Endothelial cell of umbilical vein (primary cell): Measurements from ENCODE around the gene ZNF780A. TPM values are rescaled to one million over a fixed set of nuclear protein-coding genes. Genes with fewer than 3 reads are reported as not detected.

Source experiments
- BruUV-seq: library from RNA; stranded (reverse); fragments of 400-500 nt; replicated peaks from 2 replicates; lab custom pipeline; 2021; lab: Mats Ljungman, UMichigan
- CTCF ChIA-PET: fragments of 300-600, 350-600 bp; sonication (Branson Sonifier 250); formaldehyde crosslinking; loops from one replicate; lab custom pipeline; 2021; ENCODE audit warnings: antibody characterized with exemption, inconsistent platforms; lab: Charles Lee
- POLR2A ChIA-PET: fragments of 300-600, 350-600 bp; sonication (Branson Sonifier 250); formaldehyde crosslinking; loops from one replicate; lab custom pipeline; 2021; ENCODE audit warnings: antibody characterized with exemption, inconsistent platforms; lab: Charles Lee
- DNase-seq: peaks from one replicate; pipeline ENCODE4 v3.0.0-alpha.2; 2011; ENCODE audit warnings: low read depth, low spot score
- FAIRE-seq: peaks from 2 replicates; lab custom pipeline; 2011; peaks lifted over from hg19 to GRCh38; lab: Jason Lieb, UNC
- H2AFZ ChIP-seq: 2 replicates; pipeline ENCODE4 v1.6.0; 2012; ENCODE audit warnings: low read depth, low read length, control low read depth, inconsistent platforms
- H3K27ac ChIP-seq: 2 replicates; pipeline ENCODE4 v1.5.1; 2011; ENCODE audit warnings: low read depth, mild to moderate bottlenecking, control low read depth, low read length, moderate library complexity; ENCODE audit not compliant: insufficient read depth
- H3K27me3 ChIP-seq, 2 experiments: 2 replicates each; pipeline versions ENCODE4 v1.6.0 to v1.6.1; 2011; ENCODE audit warnings: low read length in 2 of 2, mixed read lengths in 1 of 2; ENCODE audit not compliant: control insufficient read depth in 2 of 2, insufficient read depth in 2 of 2
- H3K36me3 ChIP-seq, 2 experiments: 2 replicates in 1 of 2; 3 replicates in 1 of 2; pipeline ENCODE4 v1.5.1; 2011; ENCODE audit warnings: low read length in 2 of 2, mild to moderate bottlenecking in 1 of 2, moderate library complexity in 1 of 2; ENCODE audit not compliant: control insufficient read depth in 2 of 2, insufficient read depth in 2 of 2; ENCODE audit errors: extremely low read depth in 1 of 2
- H3K4me1 ChIP-seq: 3 replicates; pipeline ENCODE4 v1.5.1; 2011; ENCODE audit warnings: mild to moderate bottlenecking, low read length; ENCODE audit not compliant: control insufficient read depth, insufficient read depth; ENCODE audit errors: extremely low read depth
- H3K4me2 ChIP-seq: 2 replicates; pipeline ENCODE4 v1.6.1; 2011; ENCODE audit warnings: low read length, control low read depth, mixed read lengths; ENCODE audit not compliant: insufficient read depth
- H3K4me3 ChIP-seq, 3 experiments: fragments of 200-600 bp in 1 of 3; sonication (generic), shearing (Covaris generic) in 1 of 3; replicated peaks in 1 of 3; 2 replicates each; pipeline ENCODE4 v1.5.1; 2011 to 2016; ENCODE audit warnings: control low read depth in 3 of 3, low read length in 3 of 3, mild to moderate bottlenecking in 2 of 3, inconsistent platforms in 1 of 3, low read depth in 1 of 3, moderate library complexity in 1 of 3; ENCODE audit not compliant: insufficient read depth in 1 of 3
- H3K79me2 ChIP-seq: 2 replicates; pipeline ENCODE4 v1.6.0; 2012; ENCODE audit warnings: low read length, inconsistent platforms; ENCODE audit not compliant: control insufficient read depth, insufficient read depth
- H3K9ac ChIP-seq: replicated peaks from 2 replicates; pipeline ENCODE3; 2011; ENCODE audit warnings: low read length, control low read depth; ENCODE audit not compliant: insufficient read depth; ENCODE audit errors: extremely low read depth
- H3K9me1 ChIP-seq: replicated peaks from 3 replicates; pipeline ENCODE4 v1.6.0; 2011; ENCODE audit warnings: mild to moderate bottlenecking, low read length; ENCODE audit not compliant: control insufficient read depth, insufficient read depth; ENCODE audit errors: extremely low read depth
- H3K9me3 ChIP-seq: replicated peaks from 2 replicates; pipeline ENCODE4 v1.5.1; 2012; ENCODE audit warnings: low read length, inconsistent platforms; ENCODE audit not compliant: control insufficient read depth, insufficient read depth
- H4K20me1 ChIP-seq: replicated peaks from 2 replicates; pipeline ENCODE3; 2011; ENCODE audit warnings: mild to moderate bottlenecking, low read length; ENCODE audit not compliant: control insufficient read depth, insufficient read depth; ENCODE audit errors: extremely low read depth
- EZH2 ChIP-seq: IDR thresholded peaks from 2 replicates; pipeline ENCODE4 v1.6.1; 2012; ENCODE audit warnings: borderline replicate concordance, low read depth, mild to moderate bottlenecking, moderate library complexity, low read length, inconsistent platforms; ENCODE audit not compliant: severe bottlenecking
- FOS ChIP-seq: IDR thresholded peaks from 2 replicates; pipeline ENCODE4 v1.6.1; 2011; ENCODE audit warnings: mild to moderate bottlenecking, low read length, moderate library complexity, borderline replicate concordance; ENCODE audit not compliant: insufficient read depth
- GATA2 ChIP-seq: IDR thresholded peaks from 2 replicates; pipeline ENCODE4 v1.7.0; 2011; ENCODE audit warnings: low read depth, mild to moderate bottlenecking, moderate library complexity, mixed read lengths, low read length; ENCODE audit not compliant: insufficient read length, insufficient read depth
- JUN ChIP-seq: IDR thresholded peaks from 2 replicates; pipeline ENCODE4 v1.6.1; 2011; ENCODE audit warnings: borderline replicate concordance, low read depth; ENCODE audit not compliant: insufficient read length, insufficient read depth
- MYC ChIP-seq: IDR thresholded peaks from one replicate; pipeline ENCODE4 v1.6.1; 2011; ENCODE audit warnings: mild to moderate bottlenecking, low read depth, low read length
- POLR2A ChIP-seq: IDR thresholded peaks from 2 replicates; pipeline ENCODE4 v1.6.1; 2012; ENCODE audit warnings: low read depth, mild to moderate bottlenecking, control low read depth, low read length
- POLR2AphosphoS5 ChIP-seq: IDR thresholded peaks from 2 replicates; pipeline ENCODE4 v1.6.1; 2012; ENCODE audit warnings: low read depth, mild to moderate bottlenecking, control low read depth, low read length, moderate library complexity; ENCODE audit not compliant: insufficient read depth
- dilution Hi-C: fragments of 300-500 bp; cut with MboI; formaldehyde crosslinking; loops from one replicate; pipeline ENCODE4 v1.15.0; 2019; ENCODE audit warnings: low sequenced_read_pairs; ENCODE audit not compliant: extremely low pct_ligation_motif_present
- intact Hi-C: fragments of 100-400 bp; cut with micrococcal nuclease; formaldehyde crosslinking; loops from one replicate; pipeline ENCODE4 v1.10.0; 2022
- polyA plus RNA-seq, 4 experiments: library from polyadenylated mRNA; depleted of rRNA in 3 of 4; stranded (reverse) in 3 of 4; unstranded in 1 of 4; fragments of >200 nt; gene quantifications; 2 replicates each; pipeline versions ENCODE4 v1.2.1 to v1.2.3, GENCODE V29; 2011 to 2012; ENCODE audit warnings: missing spikeins in 1 of 4
- total RNA-seq: library from RNA; stranded (reverse); gene quantifications from 2 replicates; pipeline ENCODE4 v1.2.3, GENCODE V29; 2021
- TF ChIP-seq, protein P1 (sequence below): IDR thresholded peaks from 2 replicates; pipeline ENCODE4 v1.6.1; 2011; ENCODE audit not compliant: insufficient read depth, insufficient read length
- TF ChIP-seq, protein P2 (sequence below), 2 donors: IDR thresholded peaks; 1 replicate in 1 of 2; 2 replicates in 1 of 2; pipeline ENCODE4 v1.5.1; 2011; ENCODE audit warnings: low read length in 2 of 2, mild to moderate bottlenecking in 2 of 2, moderate library complexity in 2 of 2, control low read depth in 1 of 2, inconsistent platforms in 1 of 2, low read depth in 1 of 2; ENCODE audit not compliant: insufficient read depth in 1 of 2; ENCODE audit errors: extremely low read depth in 1 of 2

Gene ZNF780A
- total and polyA plus RNA-seq, 2 donors (not counting 3 experiments of a cell fraction or from before 2014, with no cell fraction given) = 7.3 to 11.6 TPM

DNA sequence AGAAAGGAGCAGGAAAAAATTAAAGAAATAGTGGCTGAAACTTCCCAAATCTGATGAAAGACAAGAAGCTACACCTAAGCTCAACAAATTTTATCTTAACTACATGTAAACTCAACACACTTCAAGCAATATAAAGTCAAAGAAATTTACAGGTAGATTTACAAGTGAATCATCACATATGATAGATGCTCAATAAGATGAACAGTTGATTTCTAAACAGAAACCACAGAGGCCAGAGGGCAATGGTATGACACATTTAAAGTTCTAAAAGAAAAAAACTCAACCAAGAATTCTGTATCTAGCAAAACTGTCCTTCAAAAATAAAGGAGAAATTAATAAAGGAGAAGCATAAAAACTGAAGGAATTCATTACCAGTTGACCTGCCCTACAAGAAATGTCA lies 39.3 kb upstream of the ZNF780A start:
- dilution Hi-C loops (no loop called here), intact Hi-C loops (no loop called here)
- H3K4me2 ChIP-seq = no peak overlapping the region
- H3K27me3 ChIP-seq = peaks cover 2 to 6% of the 10 kb centered on the region in 2 experiments
- FAIRE-seq (no peak), DNase-seq (no peak)
- no peak for TF ChIP-seq MYC
- no peak for TF ChIP-seq JUN
- TF ChIP-seq, protein P1, sequence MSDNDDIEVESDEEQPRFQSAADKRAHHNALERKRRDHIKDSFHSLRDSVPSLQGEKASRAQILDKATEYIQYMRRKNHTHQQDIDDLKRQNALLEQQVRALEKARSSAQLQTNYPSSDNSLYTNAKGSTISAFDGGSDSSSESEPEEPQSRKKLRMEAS = no peak
- TF ChIP-seq POLR2AphosphoS5 = no peak
- no peak for TF ChIP-seq POLR2A
- TF ChIP-seq GATA2 = no peak
- no TSS peak for BruUV-seq
- H2AFZ ChIP-seq = no peak overlapping the region
- H3K79me2 ChIP-seq = no peaks in the 10 kb centered on the region
- POLR2A ChIA-PET = no interaction called here
- H3K4me3 ChIP-seq = no peak overlapping the region
- H3K9me3 ChIP-seq = no peaks in the 10 kb centered on the region
- no peaks in the 10 kb centered on the region for H4K20me1 ChIP-seq
- no peak overlapping the region for H3K9ac ChIP-seq
- CTCF ChIA-PET = no interaction called here
- no peaks in the 10 kb centered on the region for H3K36me3 ChIP-seq
- H3K27ac ChIP-seq = no peak overlapping the region
- no peaks in the 10 kb centered on the region for H3K9me1 ChIP-seq
- no peaks in the 10 kb centered on the region for H3K4me1 ChIP-seq

DNA sequence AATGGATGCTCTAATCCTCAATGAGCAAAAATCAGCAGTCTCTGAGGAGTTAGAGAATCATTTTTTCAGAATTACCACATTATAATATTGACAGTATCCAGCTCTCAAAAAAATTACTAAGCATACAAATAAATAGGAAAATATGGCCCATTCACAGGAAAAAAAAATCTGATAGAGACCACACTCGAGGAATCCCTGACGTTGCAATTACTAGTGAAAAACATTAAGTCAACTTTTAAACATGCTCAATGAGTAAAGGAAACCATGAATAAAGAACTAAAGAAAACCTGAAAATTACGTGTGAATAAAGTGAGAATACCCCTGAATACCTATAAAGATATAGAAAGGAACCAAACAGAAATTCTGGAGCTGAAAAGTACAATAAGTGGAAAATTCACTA lies 38.7 kb upstream of the ZNF780A start:
- peaks cover 2 to 7% of the 10 kb centered on the region in 2 experiments for H3K27me3 ChIP-seq
- H4K20me1 ChIP-seq = no peaks in the 10 kb centered on the region
- no peak for DNase-seq
- BruUV-seq = no TSS peak
- CTCF ChIA-PET = no interaction called here
- no peak overlapping the region for H3K4me3 ChIP-seq
- H3K9ac ChIP-seq = no peak overlapping the region
- no peak for TF ChIP-seq POLR2A
- TF ChIP-seq, protein P2, sequence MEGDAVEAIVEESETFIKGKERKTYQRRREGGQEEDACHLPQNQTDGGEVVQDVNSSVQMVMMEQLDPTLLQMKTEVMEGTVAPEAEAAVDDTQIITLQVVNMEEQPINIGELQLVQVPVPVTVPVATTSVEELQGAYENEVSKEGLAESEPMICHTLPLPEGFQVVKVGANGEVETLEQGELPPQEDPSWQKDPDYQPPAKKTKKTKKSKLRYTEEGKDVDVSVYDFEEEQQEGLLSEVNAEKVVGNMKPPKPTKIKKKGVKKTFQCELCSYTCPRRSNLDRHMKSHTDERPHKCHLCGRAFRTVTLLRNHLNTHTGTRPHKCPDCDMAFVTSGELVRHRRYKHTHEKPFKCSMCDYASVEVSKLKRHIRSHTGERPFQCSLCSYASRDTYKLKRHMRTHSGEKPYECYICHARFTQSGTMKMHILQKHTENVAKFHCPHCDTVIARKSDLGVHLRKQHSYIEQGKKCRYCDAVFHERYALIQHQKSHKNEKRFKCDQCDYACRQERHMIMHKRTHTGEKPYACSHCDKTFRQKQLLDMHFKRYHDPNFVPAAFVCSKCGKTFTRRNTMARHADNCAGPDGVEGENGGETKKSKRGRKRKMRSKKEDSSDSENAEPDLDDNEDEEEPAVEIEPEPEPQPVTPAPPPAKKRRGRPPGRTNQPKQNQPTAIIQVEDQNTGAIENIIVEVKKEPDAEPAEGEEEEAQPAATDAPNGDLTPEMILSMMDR (IDR thresholded peaks at IDR 0.05; ENCODE audit: extremely low read depth in 1 of 2, insufficient read depth in 1 of 2, low read depth in 1 of 2, low read length in 2 of 2) = no peak
- no peak for TF ChIP-seq POLR2AphosphoS5
- no peak for TF ChIP-seq JUN
- TF ChIP-seq FOS = no peak
- no peak for TF ChIP-seq MYC
- no peak for TF ChIP-seq EZH2
- TF ChIP-seq GATA2 = no peak
- TF ChIP-seq, protein P1 = no peak
- intact Hi-C loops (no loop called here), dilution Hi-C loops (no loop called here)
- H3K4me1 ChIP-seq = no peaks in the 10 kb centered on the region
- H3K79me2 ChIP-seq = no peaks in the 10 kb centered on the region
- H3K36me3 ChIP-seq = no peaks in the 10 kb centered on the region
- H3K4me2 ChIP-seq = no peak overlapping the region
- H2AFZ ChIP-seq = no peak overlapping the region
- no peak overlapping the region for H3K27ac ChIP-seq
- POLR2A ChIA-PET = no interaction called here
- no peak for FAIRE-seq
- no peaks in the 10 kb centered on the region for H3K9me3 ChIP-seq
- no peaks in the 10 kb centered on the region for H3K9me1 ChIP-seq
